CD4-positive, alpha-beta memory T cell (primary cell): ENCODE results near the gene GRB2. TPM values are rescaled to one million over a fixed set of nuclear protein-coding genes. Genes with fewer than 3 reads are reported as not detected.

ENCODE experiments used
- CTCF ChIA-PET: fragments of 350-600 bp; sonication (Branson Sonifier 250); formaldehyde crosslinking; loops from one replicate; lab custom pipeline; 2021; ENCODE audit warnings: inconsistent platforms; ENCODE audit not compliant: partially characterized antibody; lab: Charles Lee
- POLR2A ChIA-PET: fragments of 350-600 bp; sonication (Branson Sonifier 250); formaldehyde crosslinking; loops from one replicate; lab custom pipeline; 2021; ENCODE audit not compliant: partially characterized antibody; lab: Charles Lee
- DNase-seq, 5 donors: peaks; one replicate each; pipeline versions ENCODE4 v3.0.0 to v3.0.0-alpha.2; 2020 to 2022; ENCODE audit warnings: mixed read lengths in 1 of 5
- H3K27ac ChIP-seq: one replicate; pipeline ENCODE4 v1.7.0; 2013; ENCODE audit warnings: low read depth, low read length
- H3K27me3 ChIP-seq: 2 replicates; pipeline ENCODE4 v1.7.0; 2013; ENCODE audit warnings: mild to moderate bottlenecking, low read length, moderate library complexity; ENCODE audit not compliant: insufficient read depth
- H3K36me3 ChIP-seq: 2 replicates; pipeline ENCODE4 v1.7.0; 2013; ENCODE audit warnings: mild to moderate bottlenecking, low read length, moderate library complexity; ENCODE audit not compliant: insufficient read depth
- H3K4me1 ChIP-seq: 2 replicates; pipeline ENCODE4 v1.7.0; 2013; ENCODE audit warnings: mild to moderate bottlenecking, low read length, moderate library complexity; ENCODE audit not compliant: insufficient read depth
- H3K4me3 ChIP-seq, 2 donors: one replicate each; pipeline ENCODE4 v1.7.0; 2013; ENCODE audit warnings: low read length in 2 of 2, mild to moderate bottlenecking in 1 of 2
- H3K9me3 ChIP-seq, 2 donors: one replicate each; pipeline ENCODE4 v1.7.0; 2013; ENCODE audit warnings: low read length in 2 of 2, control low read depth in 1 of 2; ENCODE audit not compliant: control insufficient read depth in 1 of 2
- H3K27ac Mint-ChIP-seq, 7 donors: one replicate each; pipeline ENCODE4 v1.8.0; 2020 to 2021; ENCODE audit warnings: mixed read lengths in 7 of 7, mild to moderate bottlenecking in 6 of 7, inconsistent platforms in 3 of 7, moderate library complexity in 3 of 7
- H3K27me3 Mint-ChIP-seq, 2 donors: one replicate each; pipeline ENCODE4 v1.8.0; 2020 to 2021; ENCODE audit warnings: mixed read lengths in 2 of 2
- H3K36me3 Mint-ChIP-seq, 2 donors: one replicate each; pipeline ENCODE4 v1.8.0; 2020 to 2021; ENCODE audit warnings: mixed read lengths in 2 of 2, inconsistent platforms in 1 of 2, mild to moderate bottlenecking in 1 of 2
- H3K4me1 Mint-ChIP-seq, 4 donors: one replicate each; pipeline ENCODE4 v1.8.0; 2020 to 2021; ENCODE audit warnings: mixed read lengths in 4 of 4, mild to moderate bottlenecking in 1 of 4
- H3K4me3 Mint-ChIP-seq, 8 donors: one replicate each; pipeline ENCODE4 v1.8.0; 2020 to 2021; ENCODE audit warnings: mixed read lengths in 8 of 8, mild to moderate bottlenecking in 7 of 8, moderate library complexity in 6 of 8, inconsistent platforms in 3 of 8
- H3K9me3 Mint-ChIP-seq, 8 donors: one replicate each; pipeline ENCODE4 v1.8.0; 2020 to 2021; ENCODE audit warnings: mixed read lengths in 8 of 8, mild to moderate bottlenecking in 5 of 8, inconsistent platforms in 3 of 8, moderate library complexity in 1 of 8
- intact Hi-C: fragments of 100-400 bp; cut with micrococcal nuclease; formaldehyde crosslinking; loops from one replicate; pipeline ENCODE4 v1.15.1; 2023
- polyA plus RNA-seq, 2 donors: library from polyadenylated mRNA; unstranded; fragments of 300-500 nt; fragmentation: Illumina TruSeq; gene quantifications; one replicate each; pipeline ENCODE4 v1.2.3, GENCODE V29; 2021
- total RNA-seq, 2 experiments: library from RNA; stranded (reverse); gene quantifications; one replicate each; pipeline ENCODE4 v1.2.3, GENCODE V29; 2021

The GRB2 gene
- total and polyA plus RNA-seq, 4 experiments from 2014 or later = 129 to 155 (median 132) TPM

DNA sequence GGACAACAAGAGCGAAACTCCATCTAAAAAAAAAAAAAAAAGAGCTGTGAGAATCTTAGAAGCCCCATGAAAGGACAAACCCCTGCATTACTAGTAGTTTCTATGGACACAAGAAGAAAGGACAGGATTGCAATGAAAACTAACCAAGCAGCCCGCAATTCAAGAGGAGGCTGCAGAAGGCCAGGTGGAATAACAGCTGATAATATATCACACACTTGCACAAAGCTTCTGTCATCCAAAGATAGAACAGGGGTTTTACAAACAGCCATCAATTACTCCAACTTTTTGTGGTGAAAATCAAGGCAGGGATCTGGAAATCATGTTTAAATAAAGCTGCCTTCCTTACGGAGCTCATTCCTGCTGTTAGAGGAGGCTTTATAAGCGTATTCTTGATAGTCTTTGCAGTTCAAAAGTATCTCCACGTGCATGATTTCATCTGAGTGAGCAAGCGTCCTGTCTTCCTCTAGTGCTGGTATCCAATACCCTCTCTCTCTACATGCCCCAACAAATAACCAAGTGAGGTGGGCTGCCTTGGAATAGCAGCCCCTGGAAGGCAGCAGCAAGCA, 27.8 kb upstream of the GRB2 start:
- Histone ChIP-seq H3K4me1 (peaks cover 21% of the 10 kb centered on the region), H3K36me3 (no peaks in the 10 kb centered on the region), H3K27ac (no peak overlapping the region), H3K27me3 (no peaks in the 10 kb centered on the region), H3K4me3 (no peak overlapping the region), H3K9me3 (no peaks in the 10 kb centered on the region)
- peaks cover 9 to 27% (median 19%) of the 10 kb centered on the region in 4 donors for H3K4me1 Mint-ChIP-seq
- ChIA-PET CTCF (interaction anchor here (1.1 to 1.4 kb wide), 3 partner anchors 76 to 199 kb away, joined by 3 to 4 read pairs (median 3); no protein-coding TSS in a partner anchor), POLR2A (interaction anchor here (0.8 kb wide), 1 partner anchor 83 kb away, joined by 4 read pairs; the partner anchor contains the start of gene TSEN54)
- no peaks in the 10 kb centered on the region for H3K36me3 Mint-ChIP-seq
- DNase-seq = no peak
- no peaks in the 10 kb centered on the region for H3K9me3 Mint-ChIP-seq
- H3K27ac Mint-ChIP-seq = no peak overlapping the region
- intact Hi-C loops = no loop called here
- H3K27me3 Mint-ChIP-seq = peaks cover 0 to 4% of the 10 kb centered on the region in 2 donors
- H3K4me3 Mint-ChIP-seq = peak overlapping the region in 1 of 8 donors; percentile 10

DNA sequence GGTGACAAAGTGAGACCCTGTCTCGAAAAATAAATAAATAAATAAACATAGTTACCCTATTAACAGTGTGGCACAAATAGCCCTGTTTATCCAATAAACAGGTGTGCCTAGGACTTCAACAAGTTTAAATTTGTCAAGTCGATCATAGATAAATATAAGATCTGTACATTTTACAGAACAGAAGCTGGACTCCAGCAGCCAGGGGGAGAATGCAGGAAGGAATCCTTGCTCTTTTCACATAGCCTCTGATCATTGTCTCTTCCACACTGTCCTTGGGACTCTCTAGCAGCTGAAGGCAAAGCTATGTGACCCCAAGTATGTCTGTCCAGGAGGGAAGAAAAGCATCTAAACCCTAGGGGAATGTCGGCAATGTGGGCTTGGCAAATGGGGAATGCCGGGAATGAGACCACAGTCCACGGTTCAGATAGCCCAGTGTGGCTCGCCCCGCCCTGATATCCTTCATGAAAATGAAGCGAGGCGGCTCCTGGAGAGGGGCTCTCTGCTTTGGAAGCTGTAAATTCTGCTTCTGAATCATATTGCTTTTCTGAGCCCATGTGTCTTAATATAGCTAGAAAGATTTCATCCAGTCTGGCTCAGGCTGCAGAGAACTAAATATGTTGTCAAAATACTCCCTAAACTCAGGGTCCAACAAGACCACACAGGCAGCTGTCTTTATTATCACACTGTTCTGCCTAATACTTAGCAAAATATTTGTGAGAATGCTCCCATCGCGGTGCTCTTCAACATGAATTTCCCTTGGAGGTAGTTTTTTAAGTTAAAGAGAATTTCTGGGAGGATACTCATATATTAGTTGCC, 24.9 kb upstream of the GRB2 start:
- no peak overlapping the region for H3K4me3 ChIP-seq
- intact Hi-C loops = no loop called here
- no peaks in the 10 kb centered on the region for H3K9me3 Mint-ChIP-seq
- ChIA-PET CTCF (interaction anchor here (1.2 to 5.4 kb wide), 4 partner anchors 25 to 203 kb away, joined by 4 to 25 read pairs (median 13); partner anchors contain the start of genes SMIM5, TMEM94 and TSEN54), POLR2A (interaction anchor here (1.2 to 1.8 kb wide), 2 partner anchors 26 to 86 kb away, joined by 5 read pairs; partner anchors contain the start of genes TMEM94 and TSEN54)
- H3K9me3 ChIP-seq = no peaks in the 10 kb centered on the region
- H3K27me3 Mint-ChIP-seq = peaks cover 0 to 9% of the 10 kb centered on the region in 2 donors
- H3K4me1 ChIP-seq = peaks cover 15% of the 10 kb centered on the region
- H3K36me3 ChIP-seq = no peaks in the 10 kb centered on the region
- H3K27me3 ChIP-seq = no peaks in the 10 kb centered on the region
- no peaks in the 10 kb centered on the region for H3K36me3 Mint-ChIP-seq
- no peak overlapping the region for H3K4me3 Mint-ChIP-seq
- no peak overlapping the region for H3K27ac ChIP-seq
- peak overlapping the region in 1 of 7 donors; percentile 47 for H3K27ac Mint-ChIP-seq
- DNase-seq = no peak
- H3K4me1 Mint-ChIP-seq = peaks cover 10 to 20% (median 15%) of the 10 kb centered on the region in 4 donors

DNA sequence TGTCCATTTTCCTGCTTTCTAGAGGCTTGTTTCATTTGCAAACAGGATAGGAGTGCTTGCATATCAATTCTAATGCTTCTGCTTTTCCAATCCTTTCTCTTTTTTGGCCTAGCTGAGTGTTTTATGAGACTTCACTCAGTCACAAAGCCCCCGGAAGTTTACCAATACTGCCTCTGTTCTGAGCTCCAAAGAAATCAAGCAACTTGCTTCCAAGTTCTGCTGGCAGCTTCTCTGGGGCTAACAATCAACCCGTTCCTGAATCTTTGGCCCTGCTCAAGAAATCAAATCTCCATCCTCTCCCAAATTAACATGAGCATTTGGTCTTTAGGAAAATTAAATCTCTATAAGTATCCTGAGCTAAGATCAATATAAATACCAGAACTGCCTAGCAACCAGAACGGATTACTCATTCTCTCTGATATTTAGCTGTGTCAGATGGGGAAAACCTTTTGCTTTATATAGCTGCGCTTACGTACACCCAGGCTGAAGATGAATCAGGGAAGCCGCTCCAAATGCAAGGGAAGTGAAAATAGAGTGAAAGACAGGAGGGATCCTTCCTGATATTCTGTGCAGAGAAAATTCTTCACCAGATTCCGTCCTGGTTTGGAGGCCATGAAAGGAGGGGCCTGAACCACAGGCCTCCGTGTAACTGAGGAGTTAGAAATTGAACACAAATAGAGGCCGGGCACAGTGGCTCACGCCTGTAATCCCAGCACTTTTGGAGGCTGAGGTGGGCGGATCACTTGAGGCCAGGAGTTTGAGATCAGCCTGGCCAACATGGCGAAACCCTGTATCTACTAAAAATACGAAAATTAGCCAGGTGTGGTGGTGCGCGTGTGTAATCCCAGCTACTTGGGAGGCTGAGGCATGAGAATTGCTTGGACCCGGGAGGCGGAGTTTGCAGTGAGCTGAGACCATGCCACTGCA, 23.3 kb upstream of the GRB2 start:
- peaks cover 5 to 13% (median 10%) of the 10 kb centered on the region in 4 donors for H3K4me1 Mint-ChIP-seq
- H3K27ac Mint-ChIP-seq = no peak overlapping the region
- Histone ChIP-seq H3K27ac (no peak overlapping the region), H3K9me3 (no peaks in the 10 kb centered on the region), H3K4me1 (peaks cover 6% of the 10 kb centered on the region), H3K27me3 (no peaks in the 10 kb centered on the region), H3K36me3 (no peaks in the 10 kb centered on the region), H3K4me3 (no peak overlapping the region)
- no peak overlapping the region for H3K4me3 Mint-ChIP-seq
- no peak for DNase-seq
- no peaks in the 10 kb centered on the region for H3K9me3 Mint-ChIP-seq
- H3K36me3 Mint-ChIP-seq = no peaks in the 10 kb centered on the region
- H3K27me3 Mint-ChIP-seq = peaks cover 0 to 9% of the 10 kb centered on the region in 2 donors
- ChIA-PET POLR2A (no interaction called here), CTCF (interaction anchor here (0.7 to 5.4 kb wide), 11 partner anchors 7 to 378 kb away, joined by 3 to 25 read pairs (median 8); partner anchors contain the start of genes SMIM5, TMEM94 and TSEN54)
- intact Hi-C loops = no loop called here

DNA sequence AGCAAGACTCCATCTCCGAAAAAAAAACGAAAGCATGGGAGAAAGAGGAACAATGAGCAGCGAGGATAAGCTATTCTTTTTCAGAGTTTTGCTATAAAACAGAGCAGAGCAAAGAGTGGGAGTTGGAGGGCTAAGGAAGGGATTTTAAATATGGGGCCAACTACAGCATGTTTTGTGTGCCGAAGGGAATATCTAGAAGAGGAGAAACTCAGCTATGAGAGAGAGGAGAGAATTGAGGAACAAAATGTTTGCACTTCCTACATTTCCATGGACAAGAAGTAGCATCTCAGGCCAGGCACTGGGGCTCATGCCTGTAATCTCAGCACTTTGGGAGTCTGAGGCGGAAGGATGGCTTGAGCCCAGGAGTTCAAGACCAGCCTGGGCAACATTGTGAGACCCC, 13.1 kb upstream of the GRB2 start:
- H3K27ac ChIP-seq = no peak overlapping the region
- POLR2A ChIA-PET = no interaction called here
- no peak overlapping the region for H3K4me3 Mint-ChIP-seq

DNA sequence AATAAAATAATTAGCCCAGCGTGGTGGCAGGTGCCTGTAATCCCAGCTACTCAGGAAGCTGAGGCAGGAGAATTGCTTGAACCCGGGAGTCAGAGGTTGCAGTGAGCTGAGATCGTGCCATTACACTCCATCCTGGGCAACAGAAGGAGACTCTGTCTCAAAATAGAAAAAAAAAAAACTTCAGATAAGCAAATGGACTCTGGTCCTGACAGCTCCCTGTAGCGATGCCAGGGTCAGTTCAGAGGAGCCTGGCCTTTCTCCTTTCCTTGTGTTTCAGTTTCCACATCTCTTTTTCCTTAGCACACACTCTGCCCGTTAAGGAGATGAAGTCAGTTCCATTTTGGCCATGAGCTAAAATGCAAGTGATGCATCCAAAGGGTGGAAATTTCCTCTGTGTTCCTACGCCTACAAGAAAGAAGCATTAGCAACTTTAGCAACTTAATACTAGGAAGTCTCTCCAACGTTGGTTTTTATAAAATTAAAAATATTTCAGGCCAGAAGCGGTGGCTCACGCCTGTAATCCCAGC, 11.6 kb upstream of the GRB2 start:
- Histone ChIP-seq H3K4me3 (no peak overlapping the region), H3K27me3 (no peaks in the 10 kb centered on the region), H3K27ac (no peak overlapping the region), H3K36me3 (no peaks in the 10 kb centered on the region), H3K4me1 (peaks cover 4% of the 10 kb centered on the region), H3K9me3 (no peaks in the 10 kb centered on the region)
- peaks cover 0 to 3% (median 0%) of the 10 kb centered on the region in 8 donors for H3K9me3 Mint-ChIP-seq
- CTCF ChIA-PET = interaction anchor here (0.6 to 2.1 kb wide), 2 partner anchors 11 to 267 kb away, joined by 4 read pairs; no protein-coding TSS in a partner anchor
- POLR2A ChIA-PET = no interaction called here
- peaks cover 6 to 8% of the 10 kb centered on the region in 2 donors for H3K27me3 Mint-ChIP-seq
- no peak for DNase-seq
- intact Hi-C loops = loop anchor here (10.0 kb wide), 1 partner anchor 452 kb away; no protein-coding TSS in a partner anchor
- no peak overlapping the region for H3K27ac Mint-ChIP-seq
- no peak overlapping the region for H3K4me3 Mint-ChIP-seq
- H3K4me1 Mint-ChIP-seq = peaks cover 4 to 12% (median 8%) of the 10 kb centered on the region in 4 donors
- no peaks in the 10 kb centered on the region for H3K36me3 Mint-ChIP-seq

More for the DNA sequence above, 13.1 kb upstream of the GRB2 start:
- Histone ChIP-seq H3K4me3 (no peak overlapping the region), H3K27me3 (no peaks in the 10 kb centered on the region), H3K4me1 (no peaks in the 10 kb centered on the region), H3K9me3 (no peaks in the 10 kb centered on the region), H3K36me3 (no peaks in the 10 kb centered on the region)
- DNase-seq = no peak
- Mint-ChIP-seq H3K27ac (peak overlapping the region in 1 of 7 donors; percentile 29), H3K9me3 (peaks cover 0 to 3% (median 0%) of the 10 kb centered on the region in 8 donors), H3K36me3 (no peaks in the 10 kb centered on the region), H3K4me1 (peaks cover 0 to 4% (median 1%) of the 10 kb centered on the region in 4 donors), H3K27me3 (peaks cover 6% of the 10 kb centered on the region in 2 donors)
- intact Hi-C loops = loop anchor here (10.0 kb wide), 1 partner anchor 454 kb away; no protein-coding TSS in a partner anchor
- CTCF ChIA-PET = interaction anchor here (1.4 to 2.1 kb wide), 2 partner anchors 9 to 96 kb away, joined by 4 read pairs; no protein-coding TSS in a partner anchor

DNA sequence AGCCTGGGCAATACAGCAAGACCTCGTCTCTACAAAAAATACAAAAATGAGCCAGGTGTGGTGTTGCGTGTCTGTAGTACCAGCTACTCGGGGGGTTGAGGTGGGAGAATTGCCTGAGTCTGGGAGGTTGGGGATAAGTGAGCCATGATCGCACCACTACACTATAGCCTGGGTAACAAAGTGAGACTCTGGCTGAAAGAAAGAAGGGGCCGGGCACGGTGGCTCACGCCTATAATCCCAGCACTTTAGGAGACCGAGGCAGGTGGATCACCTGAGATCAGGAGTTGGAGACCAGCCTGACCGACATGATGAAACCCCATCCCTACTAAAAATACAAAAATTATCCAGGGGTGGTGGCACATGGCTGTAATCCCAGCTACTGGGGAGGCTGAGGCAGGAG, 10.5 kb upstream of the GRB2 start:
- H3K4me3 Mint-ChIP-seq = no peak overlapping the region
- peaks cover 6 to 8% of the 10 kb centered on the region in 2 donors for H3K27me3 Mint-ChIP-seq
- ChIA-PET CTCF (interaction anchor here (0.7 to 1.8 kb wide), 2 partner anchors 94 to 967 kb away, joined by 3 to 6 read pairs; no protein-coding TSS in a partner anchor), POLR2A (no interaction called here)
- H3K27ac Mint-ChIP-seq = peak overlapping the region in 1 of 7 donors; percentile 15
- intact Hi-C loops = loop anchor here (10.0 kb wide), 1 partner anchor 451 kb away; no protein-coding TSS in a partner anchor
- H3K4me1 Mint-ChIP-seq = peaks cover 7 to 16% (median 15%) of the 10 kb centered on the region in 4 donors
- no peak overlapping the region for H3K27ac ChIP-seq
- DNase-seq = no peak
- H3K27me3 ChIP-seq = no peaks in the 10 kb centered on the region
- no peak overlapping the region for H3K4me3 ChIP-seq
- no peaks in the 10 kb centered on the region for H3K36me3 ChIP-seq
- no peaks in the 10 kb centered on the region for H3K9me3 ChIP-seq
- H3K9me3 Mint-ChIP-seq = peaks cover 0 to 3% (median 0%) of the 10 kb centered on the region in 8 donors
- H3K4me1 ChIP-seq = peaks cover 13% of the 10 kb centered on the region
- H3K36me3 Mint-ChIP-seq = no peaks in the 10 kb centered on the region
